Left lung (tissue), 10 donors: ENCODE data around the gene PAIP2B. TPM values are rescaled to one million over a fixed set of nuclear protein-coding genes. Genes with fewer than 3 reads are reported as not detected.

Experiments used
- ATAC-seq: fragments of 200-7000 bp; cut with Tn5 transposase; one replicate; pipeline ENCODE4 v1.9.1; 2020; ENCODE audit warnings: moderate library complexity
- DNase-seq, 4 donors: peaks; one replicate each; pipeline ENCODE4 v3.0.0-alpha.2; 2013 to 2020
- H3K27ac ChIP-seq, 2 donors: fragments of 200-600 bp; sonication (generic) in 1 of 2; one replicate each; pipeline versions ENCODE4 v1.5.0 to v1.8.0; 2020 to 2021
- H3K27me3 ChIP-seq, 2 donors: fragments of 200-600 bp; sonication (generic) in 1 of 2; one replicate each; pipeline versions ENCODE4 v1.5.0 to v1.8.0; 2020 to 2021
- H3K36me3 ChIP-seq, 2 donors: fragments of 200-600 bp; sonication (generic) in 1 of 2; one replicate each; pipeline versions ENCODE4 v1.5.0 to v1.8.0; 2020 to 2021
- H3K4me1 ChIP-seq, 2 donors: fragments of 200-600 bp; one replicate each; pipeline ENCODE4 v1.8.0; 2021
- H3K4me3 ChIP-seq, 2 donors: fragments of 200-600 bp; sonication (generic) in 1 of 2; one replicate each; pipeline versions ENCODE4 v1.5.0 to v1.8.0; 2020 to 2021; ENCODE audit warnings: mild to moderate bottlenecking in 1 of 2
- H3K9me3 ChIP-seq, 2 donors: fragments of 200-600 bp; sonication (generic) in 1 of 2; one replicate each; pipeline versions ENCODE4 v1.5.0 to v1.8.0; 2020 to 2021
- intact Hi-C, 2 donors: fragments of 100-400 bp; cut with DNase I; formaldehyde crosslinking; loops; one replicate each; pipeline versions ENCODE4 v1.11.2 to v1.14.2; 2022
- polyA plus RNA-seq, 6 donors: library from polyadenylated mRNA; unstranded; fragments of 120-200 nt; gene quantifications; one replicate each; pipeline ENCODE4 v1.2.1, GENCODE V29; 2013; ENCODE audit not compliant: insufficient read length in 6 of 6
- total RNA-seq, 2 donors: library from RNA; stranded (reverse); fragmentation: NEBNext Ultra II Directional; extraction: Animal tissue kit (Norgen Biotek cat#: 25700); gene quantifications; one replicate each; pipeline ENCODE4 v1.2.1, GENCODE V29; 2021
- TF ChIP-seq, protein P1 (sequence below), 2 donors: fragments of 200-600 bp; sonication (generic) in 1 of 2; IDR thresholded peaks; one replicate each; pipeline versions ENCODE4 v1.5.0 to v1.8.0; 2021; ENCODE audit warnings: antibody characterized with exemption in 2 of 2
- donor health status: DM: no; HTN: yes; CAD: no.
- donor health status: DM: no; HTN: no; CAD: no.

The PAIP2B gene
- total and polyA plus RNA-seq, 8 donors: 4.6 to 11.5 (median 9.7) TPM

DNA sequence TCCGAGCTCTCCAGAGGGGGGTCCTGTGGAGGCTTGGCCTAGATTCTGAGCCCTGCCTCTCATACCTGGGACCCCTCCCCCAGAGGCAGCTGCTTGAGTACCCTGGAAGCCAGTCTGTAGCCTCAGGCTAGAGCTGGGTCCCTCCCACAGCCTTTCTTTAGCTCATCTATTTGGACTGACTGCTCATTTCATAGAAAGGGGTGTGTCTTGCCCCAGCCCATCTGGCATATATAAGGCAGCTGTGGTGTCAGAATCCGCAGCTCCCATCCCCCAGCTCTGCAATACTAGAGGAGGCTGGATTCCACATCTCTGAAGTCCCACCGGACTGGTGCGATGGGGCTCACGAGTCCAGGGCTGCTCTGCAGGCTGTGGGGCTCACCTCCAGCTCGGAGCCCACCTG, 70.3 kb downstream of the PAIP2B start:
- Histone ChIP-seq H3K4me1 (peaks cover 0 to 8% of the 10 kb centered on the region in 2 donors), H3K27me3 (peaks cover 0 to 11% of the 10 kb centered on the region in 2 donors), H3K27ac (no peak overlapping the region), H3K9me3 (no peaks in the 10 kb centered on the region), H3K36me3 (no peaks in the 10 kb centered on the region), H3K4me3 (no peak overlapping the region)
- intact Hi-C loops: no loop called here
- DNase-seq: peak in 2 of 4 donors; percentile 48 to 64
- TF ChIP-seq, protein P1, sequence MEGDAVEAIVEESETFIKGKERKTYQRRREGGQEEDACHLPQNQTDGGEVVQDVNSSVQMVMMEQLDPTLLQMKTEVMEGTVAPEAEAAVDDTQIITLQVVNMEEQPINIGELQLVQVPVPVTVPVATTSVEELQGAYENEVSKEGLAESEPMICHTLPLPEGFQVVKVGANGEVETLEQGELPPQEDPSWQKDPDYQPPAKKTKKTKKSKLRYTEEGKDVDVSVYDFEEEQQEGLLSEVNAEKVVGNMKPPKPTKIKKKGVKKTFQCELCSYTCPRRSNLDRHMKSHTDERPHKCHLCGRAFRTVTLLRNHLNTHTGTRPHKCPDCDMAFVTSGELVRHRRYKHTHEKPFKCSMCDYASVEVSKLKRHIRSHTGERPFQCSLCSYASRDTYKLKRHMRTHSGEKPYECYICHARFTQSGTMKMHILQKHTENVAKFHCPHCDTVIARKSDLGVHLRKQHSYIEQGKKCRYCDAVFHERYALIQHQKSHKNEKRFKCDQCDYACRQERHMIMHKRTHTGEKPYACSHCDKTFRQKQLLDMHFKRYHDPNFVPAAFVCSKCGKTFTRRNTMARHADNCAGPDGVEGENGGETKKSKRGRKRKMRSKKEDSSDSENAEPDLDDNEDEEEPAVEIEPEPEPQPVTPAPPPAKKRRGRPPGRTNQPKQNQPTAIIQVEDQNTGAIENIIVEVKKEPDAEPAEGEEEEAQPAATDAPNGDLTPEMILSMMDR (IDR thresholded peaks at IDR 0.05): no peak
- ATAC-seq: peak; percentile 19

DNA sequence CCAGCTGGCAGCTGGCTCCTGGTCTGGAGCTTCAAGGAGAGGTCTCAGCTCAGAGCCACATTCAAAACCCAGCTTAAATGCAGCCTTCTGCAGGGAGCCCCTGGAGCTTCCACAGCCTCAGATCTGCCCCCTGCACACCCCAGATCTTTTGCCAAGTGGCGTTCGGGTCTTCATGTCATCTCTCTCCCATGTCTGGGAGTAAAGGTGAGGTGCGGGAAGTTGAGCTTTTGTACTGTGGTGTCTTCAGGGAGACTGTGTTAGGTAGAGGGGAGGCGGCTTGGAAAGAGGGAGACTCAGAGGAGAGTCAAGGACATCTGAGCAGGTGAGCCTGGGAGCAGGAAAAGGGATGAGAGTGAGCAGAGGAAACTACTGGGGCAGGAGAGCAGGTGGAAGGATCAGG, 71.1 kb downstream of the PAIP2B start:
- H3K36me3 ChIP-seq: peaks cover 0 to 2% of the 10 kb centered on the region in 2 donors
- peaks cover 0 to 11% of the 10 kb centered on the region in 2 donors for H3K27me3 ChIP-seq
- H3K27ac ChIP-seq: no peak overlapping the region
- TF ChIP-seq, protein P1 (IDR thresholded peaks at IDR 0.05): no peak
- no peak overlapping the region for H3K4me3 ChIP-seq
- H3K9me3 ChIP-seq: no peaks in the 10 kb centered on the region
- peaks cover 0 to 8% of the 10 kb centered on the region in 2 donors for H3K4me1 ChIP-seq
- ATAC-seq (no peak), DNase-seq (no peak)
- intact Hi-C loops: no loop called here

DNA sequence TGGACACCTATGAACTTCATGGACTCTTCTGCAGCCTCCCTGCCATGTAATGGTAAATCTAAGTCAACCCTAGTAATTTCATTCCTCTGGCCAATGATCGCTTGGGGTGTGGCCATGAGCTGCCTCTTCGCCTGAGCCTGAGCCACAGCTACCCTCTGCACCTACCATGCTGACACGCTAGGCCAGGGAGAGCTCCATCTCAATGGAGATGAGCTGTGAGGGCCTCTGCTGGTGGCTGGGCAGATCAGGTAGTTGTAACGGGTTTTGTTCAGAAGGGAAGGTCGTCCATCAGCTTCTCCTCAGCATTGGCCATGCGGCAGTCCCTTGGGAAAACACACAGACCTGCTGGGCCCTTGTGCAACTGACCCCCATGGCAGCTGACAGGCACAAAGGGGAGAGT, 72.1 kb downstream of the PAIP2B start:
- TF ChIP-seq, protein P1 (IDR thresholded peaks at IDR 0.05): no peak
- Histone ChIP-seq H3K36me3 (peaks cover 0 to 12% of the 10 kb centered on the region in 2 donors), H3K27me3 (peaks cover 0 to 11% of the 10 kb centered on the region in 2 donors), H3K4me3 (no peak overlapping the region), H3K9me3 (no peaks in the 10 kb centered on the region), H3K27ac (no peak overlapping the region), H3K4me1 (peaks cover 0 to 8% of the 10 kb centered on the region in 2 donors)
- no peak for DNase-seq
- ATAC-seq: no peak
- intact Hi-C loops: no loop called here

DNA sequence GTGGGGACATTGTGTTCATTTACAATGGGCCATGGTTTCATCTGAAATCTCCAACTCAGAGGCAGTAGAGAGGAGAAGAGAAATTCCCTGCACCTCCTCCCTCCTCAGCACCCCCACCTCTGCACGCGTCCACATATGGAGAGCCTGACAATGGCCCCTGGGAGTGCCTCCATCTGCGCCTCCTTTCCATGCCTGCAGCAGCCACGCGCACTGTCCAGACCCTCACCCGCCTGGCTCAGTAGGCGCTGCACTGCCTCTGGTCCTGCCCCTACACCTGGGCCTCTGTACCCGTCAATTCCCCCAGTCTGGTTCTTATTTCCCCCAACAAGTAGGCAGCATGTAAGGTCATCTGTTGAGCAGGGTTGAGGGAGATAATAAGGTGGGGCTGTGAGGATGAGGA, 72.6 kb downstream of the PAIP2B start:
- no peak overlapping the region for H3K27ac ChIP-seq
- intact Hi-C loops: no loop called here

DNA sequence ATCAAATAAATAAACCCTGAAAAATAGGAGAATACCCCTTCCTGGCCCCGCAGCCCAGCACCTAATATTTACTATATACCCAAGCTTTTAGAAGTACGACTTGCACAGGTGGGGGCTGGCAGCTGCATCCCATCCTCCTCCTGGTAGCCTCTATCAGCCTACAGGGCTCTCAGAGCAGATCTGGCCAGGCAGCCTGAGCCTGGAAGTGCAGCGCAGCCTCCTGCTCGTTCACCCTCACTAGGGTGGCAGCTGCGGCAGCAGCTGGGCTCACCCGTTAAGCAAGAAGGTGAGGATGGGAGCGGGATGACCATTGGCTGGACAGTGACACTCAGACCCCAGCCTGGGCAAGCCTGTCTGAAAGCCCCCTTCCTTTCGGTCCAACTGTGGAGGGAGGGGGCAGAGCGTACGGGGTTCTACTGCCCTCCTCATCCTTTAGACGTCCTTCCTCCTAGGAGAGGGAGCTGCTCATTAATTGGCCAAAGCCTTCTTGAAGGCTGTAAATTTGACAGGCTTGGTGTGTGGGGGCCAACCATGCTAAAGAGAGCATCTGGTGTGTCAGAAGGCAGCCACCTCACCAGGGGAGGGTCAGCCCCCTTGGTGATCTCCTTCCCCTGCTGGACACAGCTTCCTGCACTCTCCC, 73.2 kb downstream of the PAIP2B start:
- Histone ChIP-seq H3K27ac (no peak overlapping the region), H3K4me3 (no peak overlapping the region), H3K36me3 (peaks cover 0 to 23% of the 10 kb centered on the region in 2 donors), H3K9me3 (no peaks in the 10 kb centered on the region), H3K27me3 (peaks cover 0 to 11% of the 10 kb centered on the region in 2 donors), H3K4me1 (peaks cover 0 to 8% of the 10 kb centered on the region in 2 donors)
- intact Hi-C loops: no loop called here
- no peak for ATAC-seq
- no peak for DNase-seq
- TF ChIP-seq, protein P1 (IDR thresholded peaks at IDR 0.05): no peak

More for the DNA sequence above, 72.6 kb downstream of the PAIP2B start:
- TF ChIP-seq, protein P1 (IDR thresholded peaks at IDR 0.05): no peak
- no peak overlapping the region for H3K4me3 ChIP-seq
- H3K27me3 ChIP-seq: peaks cover 0 to 11% of the 10 kb centered on the region in 2 donors
- ATAC-seq (no peak), DNase-seq (no peak)
- peaks cover 0 to 18% of the 10 kb centered on the region in 2 donors for H3K36me3 ChIP-seq
- peaks cover 0 to 8% of the 10 kb centered on the region in 2 donors for H3K4me1 ChIP-seq
- no peaks in the 10 kb centered on the region for H3K9me3 ChIP-seq
